SK-N-SH treated with all-trans-retinoic acid at 6 μM for 48 hours (cell line): ENCODE results near the gene ERN2.

Experiments used
- ARNTL ChIP-seq: fragments of 450-650 bp; formaldehyde crosslinking; IDR thresholded peaks from 2 replicates; pipeline ENCODE4 v1.5.0; 2020; ENCODE audit warnings: low read depth, mild to moderate bottlenecking, moderate library complexity, borderline replicate concordance
- ESRRG ChIP-seq: fragments of 250-450 bp; sonication (Bioruptor Pico); IDR thresholded peaks from 2 replicates; pipeline ENCODE4 v1.6.1; 2021; ENCODE audit warnings: mild to moderate bottlenecking
- GLIS3 ChIP-seq: fragments of 250-450 bp; sonication (Bioruptor Pico); IDR thresholded peaks from 2 replicates; pipeline ENCODE4 v1.5.0; 2020; ENCODE audit warnings: mild to moderate bottlenecking, moderate library complexity
- PATZ1 ChIP-seq: fragments of 250-450 bp; sonication (Bioruptor Pico); IDR thresholded peaks from 2 replicates; pipeline ENCODE4 v1.8.0; 2020; ENCODE audit warnings: mild to moderate bottlenecking, moderate library complexity, borderline replicate concordance
- SNAI2 ChIP-seq: fragments of 250-450 bp; sonication (Bioruptor Pico); IDR thresholded peaks from 2 replicates; pipeline ENCODE4 v1.5.0; 2020; ENCODE audit warnings: mild to moderate bottlenecking, moderate library complexity
- ZFP30 ChIP-seq: fragments of 450-650 bp; formaldehyde crosslinking; IDR thresholded peaks from 2 replicates; pipeline ENCODE4 v1.5.0; 2022; ENCODE audit warnings: mild to moderate bottlenecking, moderate library complexity
- ZNF8 ChIP-seq: fragments of 450-650 bp; formaldehyde crosslinking; IDR thresholded peaks from 2 replicates; pipeline ENCODE4 v1.5.0; 2020; ENCODE audit warnings: mild to moderate bottlenecking, moderate library complexity

DNA sequence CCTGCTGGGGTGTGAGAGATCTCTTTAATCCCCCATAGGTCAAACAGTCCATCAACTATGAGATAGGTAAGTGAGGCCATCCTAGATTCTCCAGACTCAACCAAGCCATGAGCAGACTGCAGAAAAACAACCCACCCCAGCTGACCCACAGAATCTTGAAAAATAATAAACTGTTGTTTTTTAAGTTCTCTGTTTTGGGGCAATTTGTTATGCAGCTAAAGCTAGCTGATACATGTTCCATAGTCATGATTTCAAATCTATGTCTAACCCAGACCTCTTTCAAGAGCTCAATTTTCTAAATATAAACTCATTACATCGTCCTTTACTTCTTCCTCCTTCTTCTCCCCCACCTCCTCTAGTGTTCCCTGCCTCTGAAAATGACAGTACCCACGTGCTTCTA is 10.1 kb downstream of the ERN2 start:
- no peak for TF ChIP-seq PATZ1 (CRISPR knock-in tag)
- no peak for TF ChIP-seq ZFP30 (CRISPR knock-in tag)
- no peak for TF ChIP-seq ARNTL (CRISPR knock-in tag)
- TF ChIP-seq ESRRG, result no peak
- TF ChIP-seq ZNF8 (CRISPR knock-in tag), result no peak
- TF ChIP-seq GLIS3 (CRISPR knock-in tag), result no peak
- no peak for TF ChIP-seq SNAI2 (CRISPR knock-in tag)
